Nucleus accumbens (tissue), 56 donors: ENCODE measurements around the gene INPP5D.
A peak's percentile ranks its signal among the peaks of the same experiment; 100 is the strongest.
"Not testable (repeated sequence)": the region's sequence is repeated elsewhere in the genome, so short reads cannot be mapped to it uniquely, and the experiment has no call there.

ENCODE experiments used
- DNase-seq, 56 donors: peaks; one replicate each; lab custom pipeline; 2025; lab: John Stamatoyannopoulos, UW

The INPP5D gene

DNA sequence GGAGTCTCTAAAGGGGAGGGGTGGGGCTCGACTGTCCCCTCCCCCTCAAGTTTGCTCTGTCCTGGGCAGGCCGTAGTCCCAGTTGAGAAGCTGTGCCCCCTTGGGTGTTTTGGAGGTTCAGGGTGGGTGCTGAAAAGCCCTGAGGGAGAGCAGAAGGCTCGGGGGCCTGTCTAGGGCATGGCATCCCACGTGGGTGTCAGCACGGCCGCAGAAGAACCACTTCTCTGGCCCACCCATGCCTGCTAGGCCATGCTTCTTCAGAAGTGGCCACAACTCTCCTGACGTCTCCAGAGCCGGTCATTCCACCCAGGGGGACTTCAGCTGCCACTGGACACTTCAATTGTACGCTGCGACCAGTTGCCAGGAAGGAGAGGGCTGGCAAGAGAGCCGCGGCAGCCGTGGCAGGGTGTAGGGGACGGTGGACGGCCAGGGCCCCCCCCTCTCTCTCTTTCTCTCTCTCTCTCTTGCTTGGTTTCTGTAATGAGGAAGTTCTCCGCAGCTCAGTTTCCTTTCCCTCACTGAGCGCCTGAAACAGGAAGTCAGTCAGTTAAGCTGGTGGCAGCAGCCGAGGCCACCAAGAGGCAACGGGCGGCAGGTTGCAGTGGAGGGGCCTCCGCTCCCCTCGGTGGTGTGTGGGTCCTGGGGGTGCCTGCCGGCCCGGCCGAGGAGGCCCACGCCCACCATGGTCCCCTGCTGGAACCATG is at the start of gene INPP5D:
INPP5D (plus strand) TSS at position 546 of the 704 bp plus-strand sequence; CDS start at position 683, 137 bp downstream.
- peak in 5 of 56 donors; percentile 29 to 48 (median 41) for DNase-seq

DNA sequence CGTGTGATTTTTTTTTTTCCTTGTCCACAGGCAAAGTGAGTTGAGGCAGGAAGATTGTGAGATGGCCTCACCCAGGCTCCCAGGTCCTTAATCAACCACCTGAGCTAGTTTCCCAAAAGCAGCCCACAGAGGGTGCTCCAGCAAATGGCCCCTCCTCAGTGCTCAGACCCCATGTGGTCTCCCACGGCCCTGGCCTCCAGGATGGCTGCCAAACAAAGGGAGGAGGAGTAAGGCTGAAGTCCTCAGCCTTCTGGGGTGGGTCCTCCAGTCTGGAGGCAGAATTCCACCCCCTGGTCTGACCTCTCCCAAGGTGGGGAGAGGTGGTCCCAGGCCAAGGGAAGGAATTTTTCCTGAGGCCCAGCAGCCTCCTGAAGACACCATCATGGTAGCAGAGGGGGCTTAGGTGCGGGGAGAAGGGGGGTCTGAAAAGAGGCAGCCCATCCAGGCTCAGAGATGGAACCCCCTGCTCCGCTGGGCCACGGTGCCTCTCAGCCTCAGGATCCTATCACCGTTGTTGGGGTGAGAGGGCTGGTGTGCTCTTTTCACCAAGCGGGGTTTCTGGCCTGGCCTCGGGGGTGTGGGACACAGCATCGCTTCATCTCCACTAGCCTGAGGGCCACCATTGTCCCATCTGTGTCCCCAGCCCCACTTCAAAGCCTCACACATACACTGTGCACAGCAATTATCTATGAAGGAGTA is 49.4 kb upstream of the INPP5D start:
- no peak for DNase-seq

DNA sequence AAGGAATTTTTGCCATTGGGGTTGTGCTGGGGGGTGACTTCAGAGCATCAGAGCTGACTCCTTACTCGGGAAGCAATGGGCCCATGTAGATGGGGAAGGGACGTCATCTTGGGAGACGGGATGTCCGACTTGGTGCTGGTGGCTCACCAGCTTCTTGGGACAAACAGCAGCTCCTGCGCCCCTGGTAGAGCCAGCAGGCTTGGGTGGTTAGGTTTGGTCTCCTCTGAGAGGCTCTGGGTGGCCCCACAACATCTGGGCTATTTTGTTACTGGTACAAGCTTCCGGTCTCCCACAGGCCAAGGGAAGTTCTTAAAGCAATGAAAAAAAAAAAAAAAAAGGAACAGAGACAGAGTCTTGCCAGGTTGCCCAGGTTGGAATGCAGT is 48.9 kb upstream of the INPP5D start:
- DNase-seq = no peak

DNA sequence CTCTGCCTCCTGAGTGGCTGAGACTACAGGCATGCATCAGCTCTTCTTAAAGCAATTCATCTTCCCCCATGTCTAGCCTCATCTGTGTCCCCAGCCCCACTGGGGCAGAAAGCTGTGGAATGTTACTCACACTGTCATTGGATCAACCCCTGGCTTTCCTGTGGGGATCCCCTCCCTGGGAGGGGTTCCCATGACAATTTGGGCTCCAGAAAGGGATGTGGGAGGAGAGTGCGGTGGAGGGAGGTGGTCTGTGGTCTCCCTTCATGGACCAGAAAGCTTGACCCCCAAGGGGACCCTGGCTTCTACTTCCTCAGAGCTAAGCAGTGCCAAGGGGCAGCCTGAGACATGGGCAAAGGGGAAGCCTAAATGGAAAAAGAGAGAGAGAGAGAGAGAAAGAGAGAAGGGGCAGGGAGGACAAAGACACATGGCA is 48.4 kb upstream of the INPP5D start:
- no peak for DNase-seq

DNA sequence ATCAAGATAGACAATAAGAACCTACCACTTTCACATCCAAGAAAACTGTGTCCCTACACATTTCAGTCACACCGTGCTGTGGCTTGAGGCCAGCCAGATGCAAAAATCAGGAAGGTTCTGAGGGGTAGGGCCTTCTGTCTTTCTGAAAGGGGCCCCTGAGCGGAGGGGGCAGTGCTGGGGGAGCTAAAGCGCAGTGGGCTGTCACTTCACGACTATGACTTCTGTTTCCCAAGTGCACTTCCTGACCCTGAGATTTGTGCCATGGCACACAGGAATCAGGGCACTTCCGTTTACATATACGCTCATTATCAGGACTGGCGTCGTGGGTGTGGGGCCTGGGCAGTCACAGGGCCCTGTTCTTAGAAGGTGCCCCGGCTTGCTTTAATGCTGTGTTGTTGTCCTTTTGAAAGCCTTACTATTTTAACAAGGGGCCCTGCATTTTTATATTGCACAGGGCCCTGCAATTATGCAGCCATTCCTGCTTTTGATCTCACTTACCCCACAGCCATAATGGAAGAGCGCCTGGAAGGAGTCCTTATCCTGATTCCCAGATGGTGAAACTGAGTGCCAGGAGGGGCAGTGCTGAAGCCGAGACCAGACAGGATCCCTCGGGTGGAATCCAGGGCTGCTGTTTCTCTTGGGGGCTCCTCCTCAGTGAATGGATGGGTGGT is 47.7 kb upstream of the INPP5D start:
- DNase-seq = no peak

DNA sequence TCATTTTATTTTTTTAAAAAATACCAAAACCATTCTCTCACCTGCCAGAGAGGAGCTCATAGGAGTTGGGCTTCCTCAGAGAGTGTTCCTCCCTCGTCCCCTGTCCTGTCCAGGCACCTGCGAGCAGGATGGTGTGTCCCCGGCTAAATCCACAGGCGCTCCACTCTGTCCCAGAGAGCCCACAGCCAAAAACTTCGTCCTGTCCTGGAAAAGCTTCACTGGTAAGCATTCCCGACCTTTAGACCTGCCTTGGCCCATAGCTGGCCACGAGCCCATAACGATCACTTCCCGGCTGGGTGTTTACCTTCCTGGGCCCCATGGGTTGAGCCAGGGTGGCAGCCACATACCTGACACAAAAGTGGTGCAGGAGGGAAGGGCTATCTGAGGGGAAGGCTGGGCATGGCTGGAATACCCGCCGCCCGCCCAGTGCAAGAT is 47.1 kb upstream of the INPP5D start, which contains the start of gene NGEF:
NGEF (minus strand) TSS at position 230 of the 435 bp plus-strand sequence. CDS start 38,366 bp downstream, outside the sequence.
- DNase-seq = no peak

DNA sequence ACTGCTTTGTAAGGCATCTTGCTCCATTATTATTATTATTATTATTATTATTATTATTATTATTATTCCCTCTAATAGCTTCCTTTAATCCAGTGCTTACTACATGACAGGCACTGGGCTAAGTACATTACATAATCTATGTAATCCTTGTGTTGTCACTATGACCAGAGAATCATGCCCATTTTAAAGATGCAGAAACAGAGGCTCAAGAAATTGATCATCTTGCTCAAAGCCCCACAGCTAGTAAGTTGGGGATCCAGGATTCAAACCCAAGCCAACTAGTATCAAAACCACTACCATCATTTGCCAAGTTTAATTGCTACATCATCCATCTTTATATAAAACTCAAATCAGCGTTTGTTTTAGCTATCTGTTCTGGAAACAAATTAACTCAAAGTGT is 46.5 kb upstream of the INPP5D start:
- DNase-seq = no peak

DNA sequence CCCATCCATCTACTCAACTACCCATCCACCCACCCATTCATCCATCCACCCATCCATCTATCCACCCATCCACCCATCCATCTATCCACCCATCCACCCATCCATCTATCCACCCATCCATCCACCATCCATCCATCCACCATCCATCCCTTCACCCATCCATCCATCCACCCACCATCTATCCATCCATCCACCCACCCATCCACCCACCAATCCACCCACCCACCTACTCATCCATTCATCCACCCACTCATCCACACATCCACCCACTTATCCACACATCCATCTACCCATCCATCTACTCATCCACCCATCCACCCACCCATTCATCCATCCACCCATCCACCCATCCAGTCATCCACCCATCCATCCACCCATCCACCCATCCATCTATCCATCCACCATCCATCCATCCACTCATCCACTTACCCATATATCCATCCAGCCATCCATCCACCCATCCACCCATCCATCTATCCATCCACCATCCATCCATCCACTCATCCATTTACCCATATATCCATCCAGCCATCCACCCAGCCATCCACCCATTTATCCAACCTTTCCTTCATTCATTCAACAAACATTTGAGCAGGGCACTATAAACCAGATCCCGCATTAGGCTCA is 45.0 kb upstream of the INPP5D start:
- no peak for DNase-seq

DNA sequence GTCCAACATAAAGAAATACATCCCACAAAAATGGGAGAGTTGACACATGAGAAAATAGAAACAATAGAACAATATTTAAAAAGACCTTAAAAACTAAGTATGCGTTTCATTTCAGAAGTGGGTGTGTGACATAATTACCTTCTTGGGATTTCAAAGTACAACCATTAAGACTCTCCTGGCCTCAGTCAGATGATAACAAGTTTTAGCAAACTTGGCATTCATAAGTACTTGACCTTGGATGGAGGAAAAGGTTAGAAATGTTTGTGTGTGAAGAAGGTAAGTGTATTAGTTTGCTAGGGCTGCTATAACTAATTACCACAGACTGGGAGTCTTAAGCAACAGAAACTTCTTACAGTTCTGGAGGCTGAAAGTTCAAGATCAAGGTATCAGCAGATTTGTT is 42.2 kb upstream of the INPP5D start:
- DNase-seq = no peak

DNA sequence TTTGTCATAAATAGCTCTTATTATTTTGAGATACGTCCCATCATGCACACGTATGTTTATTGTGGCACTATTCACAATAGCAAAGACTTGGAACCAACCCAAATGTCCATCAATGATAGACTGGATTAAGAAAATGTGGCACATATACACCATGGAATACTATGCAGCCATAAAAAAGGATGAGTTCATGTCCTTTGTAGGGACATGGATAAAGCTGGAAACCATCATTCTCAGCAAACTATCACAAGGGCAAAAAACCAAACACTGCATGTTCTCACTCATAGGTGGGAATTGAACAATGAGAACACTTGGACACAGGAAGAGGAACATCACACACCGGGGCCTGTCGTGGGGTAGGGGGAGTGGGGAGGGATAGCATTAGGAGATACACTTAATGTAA is 40.5 kb upstream of the INPP5D start:
- not testable (repeated sequence) for DNase-seq

DNA sequence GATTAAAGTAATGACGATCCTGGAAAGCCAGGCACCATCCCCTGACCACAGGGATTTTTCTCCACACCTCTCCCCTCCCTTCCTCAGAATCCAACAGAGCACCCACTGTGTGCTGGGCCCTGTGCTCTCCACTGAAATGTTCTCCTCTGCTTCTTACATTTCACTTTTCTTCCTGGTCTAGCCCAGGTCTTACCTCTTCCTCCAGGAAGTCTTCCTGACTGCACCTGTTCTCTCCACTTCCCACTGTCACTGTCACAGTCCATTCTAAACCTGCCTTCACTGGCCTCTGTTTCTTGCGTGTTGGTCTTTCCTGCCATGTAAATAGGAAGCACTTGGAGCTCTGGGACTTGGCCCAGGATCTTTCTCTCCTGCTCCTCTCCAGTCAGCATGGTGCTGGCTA is 39.7 kb upstream of the INPP5D start:
- DNase-seq = no peak

DNA sequence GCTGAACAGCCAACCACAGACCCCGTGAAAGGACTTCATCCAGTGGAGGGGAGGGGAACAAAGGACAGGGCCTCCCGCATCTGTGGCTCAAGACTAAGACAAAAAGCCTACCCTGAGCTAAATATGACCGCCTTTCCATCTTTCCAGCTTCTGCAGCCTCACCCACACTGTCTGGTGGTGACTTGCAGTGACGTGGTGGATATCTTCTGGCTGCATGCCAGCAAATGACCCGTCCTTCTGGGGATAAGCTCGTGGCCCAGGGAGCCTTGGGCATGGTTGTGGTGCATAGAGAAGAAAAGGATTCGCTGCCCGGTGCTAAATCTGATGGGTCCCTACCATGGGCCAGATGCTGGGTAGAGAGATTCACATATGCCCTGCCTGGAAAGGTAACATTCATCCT is 38.4 kb upstream of the INPP5D start:
- DNase-seq = no peak

DNA sequence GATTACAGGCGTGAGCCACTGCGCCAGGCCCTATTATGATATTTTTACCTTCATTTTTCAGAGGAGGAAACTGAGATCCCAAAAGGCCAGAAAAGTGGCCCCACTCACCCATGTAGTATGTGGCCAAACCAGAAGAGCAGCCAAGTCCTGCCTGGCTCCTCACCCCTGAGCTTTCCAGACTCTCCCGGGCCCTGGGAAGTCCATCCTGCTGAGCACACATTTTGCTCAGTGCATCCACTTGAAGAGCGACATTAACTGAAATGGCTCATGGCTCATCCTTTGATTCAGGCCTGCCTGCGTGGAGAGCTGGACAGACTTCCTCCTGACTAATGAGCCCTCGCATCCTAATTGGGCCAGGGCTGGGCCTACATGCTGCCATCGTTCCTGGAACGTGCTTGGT is 37.6 kb upstream of the INPP5D start:
- DNase-seq = no peak

DNA sequence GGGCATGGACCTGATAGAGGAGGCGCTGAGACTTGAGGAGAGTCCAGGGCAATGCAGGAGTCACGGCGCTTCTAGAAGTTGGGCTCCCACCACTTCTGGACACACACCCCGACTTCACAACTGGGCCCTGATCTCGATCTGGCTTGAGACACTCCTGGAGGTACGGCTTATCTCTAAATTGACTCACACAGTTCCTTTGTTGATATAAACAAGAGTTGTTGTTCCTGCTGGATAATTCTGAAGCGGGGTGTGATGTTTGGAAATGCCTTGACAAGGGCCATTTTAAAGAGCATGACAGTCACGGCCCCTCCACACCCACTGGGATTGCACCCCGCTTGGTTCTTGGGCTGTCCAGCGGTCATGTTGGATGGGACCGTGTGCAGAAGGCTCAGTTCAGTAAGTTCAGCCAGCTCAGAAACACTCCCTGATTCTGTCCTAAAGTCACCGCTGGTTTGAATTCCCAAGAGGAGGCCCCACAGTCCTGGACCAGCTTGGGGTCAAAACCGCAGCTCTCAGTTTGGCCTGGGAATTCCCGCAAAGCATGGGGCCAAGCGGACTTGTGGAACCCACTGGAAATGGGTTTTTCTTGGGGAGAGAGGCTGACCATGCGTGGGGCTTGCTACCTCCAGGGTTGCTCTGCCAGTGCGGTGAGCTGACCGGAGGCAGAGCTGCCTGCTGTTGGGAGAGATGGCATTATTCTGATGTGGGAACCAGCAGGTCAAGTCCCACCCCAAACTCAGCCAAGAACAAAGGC is 37.0 kb upstream of the INPP5D start:
- no peak for DNase-seq

DNA sequence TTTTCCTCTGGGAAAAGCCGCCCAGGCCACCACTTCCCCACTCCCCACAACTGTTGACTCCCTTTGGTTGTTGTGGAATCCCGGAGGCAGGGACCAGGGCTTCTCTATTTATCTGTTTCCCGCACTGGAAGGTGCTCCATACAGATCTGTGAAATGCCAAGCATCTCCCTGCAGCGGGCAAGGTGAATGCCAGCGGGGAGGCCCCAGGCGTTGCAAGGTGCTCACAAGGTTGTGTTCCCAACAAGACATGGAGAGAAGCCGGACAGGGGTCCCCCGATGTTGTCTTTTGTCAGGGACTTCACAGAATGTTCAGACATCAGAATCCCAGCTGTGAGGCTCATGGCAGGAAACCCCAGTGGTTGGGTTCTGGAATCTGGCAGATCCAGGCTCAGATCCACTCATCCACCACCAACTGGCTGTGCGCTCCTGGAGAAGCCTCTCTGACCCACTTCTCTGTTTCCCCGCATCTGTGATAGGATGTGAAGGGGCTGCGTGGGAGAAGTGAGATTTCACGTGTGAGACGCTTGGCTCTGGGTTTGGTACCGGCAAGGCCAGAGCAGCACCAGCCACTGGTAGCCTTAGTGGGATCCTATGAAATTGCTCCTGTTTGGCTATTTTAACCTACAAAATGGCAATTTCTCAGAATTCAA is 36.3 kb upstream of the INPP5D start:
- DNase-seq = no peak

DNA sequence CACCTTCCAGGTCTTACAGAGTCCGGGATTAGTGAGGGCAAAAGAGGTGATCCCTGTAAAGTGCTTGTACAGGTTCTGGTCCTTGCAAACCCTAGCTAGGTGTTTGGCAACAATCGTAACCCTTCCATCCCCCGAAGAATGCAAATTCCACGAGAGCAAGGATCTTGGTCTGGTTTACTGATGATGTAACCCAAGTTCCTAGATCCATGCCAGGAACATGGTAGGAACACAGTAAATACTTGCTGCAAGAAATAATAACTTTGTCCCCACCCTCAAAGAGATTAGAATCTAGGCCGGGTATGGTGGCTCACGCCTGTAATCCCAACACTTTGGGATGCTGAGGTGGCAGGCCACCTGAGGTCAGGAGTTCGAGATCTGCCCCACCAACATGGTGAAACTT is 34.4 kb upstream of the INPP5D start:
- no peak for DNase-seq

DNA sequence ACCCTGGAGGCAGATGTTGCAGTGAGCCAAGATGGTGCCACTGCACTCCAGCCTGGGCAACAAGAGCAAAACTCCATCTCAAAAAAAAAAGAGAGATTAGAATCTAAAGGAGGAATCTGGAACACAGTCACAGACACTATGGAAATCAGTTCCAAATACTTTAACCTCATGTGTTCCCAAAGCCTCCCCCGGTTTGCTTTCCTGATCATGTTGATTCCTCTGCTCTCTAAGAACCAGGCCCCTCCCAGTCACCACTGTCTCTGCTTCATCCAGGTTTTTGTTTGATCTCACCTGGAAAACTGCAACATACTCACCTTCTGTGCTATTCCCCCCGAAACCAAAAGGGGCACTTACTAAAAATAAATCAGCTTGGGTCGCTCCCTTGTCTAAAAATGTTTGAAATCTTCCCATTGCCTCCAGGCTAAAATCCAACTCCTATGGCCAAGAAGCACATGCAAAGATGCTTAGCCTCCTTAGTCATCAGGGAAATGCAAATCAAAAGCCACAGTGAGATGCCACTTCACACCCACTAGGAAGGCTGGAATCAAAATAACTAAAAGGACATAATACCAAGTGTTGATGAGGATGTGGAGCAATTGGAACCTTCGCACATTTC is 33.8 kb upstream of the INPP5D start:
- DNase-seq = no peak

DNA sequence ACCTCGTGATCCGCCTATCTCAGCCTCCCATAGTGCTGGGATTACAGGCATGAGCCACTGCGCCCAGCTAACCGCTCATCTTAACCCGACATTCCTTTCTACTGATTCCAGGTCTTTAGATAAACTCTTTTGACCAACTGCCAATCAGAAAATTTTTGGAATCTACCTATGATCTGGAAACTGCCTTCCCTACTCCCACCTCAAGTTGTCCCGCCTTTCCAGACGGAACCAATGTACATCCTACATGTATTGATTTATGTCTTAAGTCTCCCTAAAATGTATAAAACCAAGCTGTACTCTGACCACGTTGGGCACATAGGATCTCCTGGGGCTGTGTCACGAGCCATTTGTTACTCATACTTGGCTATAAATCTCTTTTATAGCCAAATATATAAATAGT is 30.8 kb upstream of the INPP5D start:
- DNase-seq = no peak
